Measurements from ENCODE around the gene PIN1. TPM values are rescaled to one million over a fixed set of nuclear protein-coding genes. Genes with fewer than 3 reads are reported as not detected.

PIN1 gene
- total and polyA plus RNA-seq, 10 of the 15 experiments (the other 5 are each of a cell fraction or from before 2014, with no cell fraction given) = 2.4 to 209 (median 71.5) TPM

DNA sequence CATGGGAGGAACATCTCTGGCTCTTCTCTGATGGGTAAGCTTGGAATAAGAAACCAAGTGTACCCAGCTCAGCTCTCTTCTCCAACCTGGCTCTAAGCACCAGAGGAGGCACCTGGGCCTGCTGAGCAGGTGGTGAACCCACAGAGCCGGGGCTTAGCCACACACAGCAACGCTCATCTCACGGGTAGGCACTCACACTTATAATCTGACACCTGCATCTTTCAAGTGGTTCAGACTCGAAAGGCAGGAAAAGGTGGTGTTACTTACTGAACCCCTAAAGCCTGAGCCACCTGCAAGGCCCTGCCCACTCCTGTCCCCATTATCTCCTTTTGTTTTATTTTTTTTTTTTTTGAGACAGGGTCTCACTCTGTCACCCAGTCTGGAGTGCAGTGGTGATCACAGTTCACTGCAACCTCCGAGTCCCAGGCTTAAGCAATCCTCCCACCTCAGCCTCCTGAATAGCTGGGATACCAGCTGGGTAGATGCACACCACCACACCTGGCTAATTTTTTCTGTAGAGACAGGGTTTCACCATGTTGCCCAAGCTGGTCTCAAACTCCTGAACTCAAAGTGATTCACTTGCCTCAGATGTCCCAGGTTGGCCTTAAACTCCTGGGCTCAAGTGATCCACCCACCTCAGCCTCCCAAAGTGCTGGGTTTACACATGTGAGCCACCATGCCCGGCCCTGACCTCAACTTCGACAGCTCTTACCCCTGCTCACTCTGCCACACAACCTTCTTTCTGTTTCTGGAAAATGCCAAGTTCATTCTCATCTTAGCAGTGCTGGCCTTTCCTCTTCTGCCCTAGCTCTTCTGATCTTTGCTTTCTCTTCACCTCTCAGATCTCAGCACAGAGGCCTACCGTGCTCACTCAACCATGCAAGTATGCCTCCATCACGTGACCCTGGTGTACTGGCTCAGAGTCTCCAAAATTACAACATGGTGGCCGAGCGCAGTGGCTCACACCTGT lies 26.0 kb upstream of the PIN1 start (continued):
- TF ChIP-seq, protein P1, sequence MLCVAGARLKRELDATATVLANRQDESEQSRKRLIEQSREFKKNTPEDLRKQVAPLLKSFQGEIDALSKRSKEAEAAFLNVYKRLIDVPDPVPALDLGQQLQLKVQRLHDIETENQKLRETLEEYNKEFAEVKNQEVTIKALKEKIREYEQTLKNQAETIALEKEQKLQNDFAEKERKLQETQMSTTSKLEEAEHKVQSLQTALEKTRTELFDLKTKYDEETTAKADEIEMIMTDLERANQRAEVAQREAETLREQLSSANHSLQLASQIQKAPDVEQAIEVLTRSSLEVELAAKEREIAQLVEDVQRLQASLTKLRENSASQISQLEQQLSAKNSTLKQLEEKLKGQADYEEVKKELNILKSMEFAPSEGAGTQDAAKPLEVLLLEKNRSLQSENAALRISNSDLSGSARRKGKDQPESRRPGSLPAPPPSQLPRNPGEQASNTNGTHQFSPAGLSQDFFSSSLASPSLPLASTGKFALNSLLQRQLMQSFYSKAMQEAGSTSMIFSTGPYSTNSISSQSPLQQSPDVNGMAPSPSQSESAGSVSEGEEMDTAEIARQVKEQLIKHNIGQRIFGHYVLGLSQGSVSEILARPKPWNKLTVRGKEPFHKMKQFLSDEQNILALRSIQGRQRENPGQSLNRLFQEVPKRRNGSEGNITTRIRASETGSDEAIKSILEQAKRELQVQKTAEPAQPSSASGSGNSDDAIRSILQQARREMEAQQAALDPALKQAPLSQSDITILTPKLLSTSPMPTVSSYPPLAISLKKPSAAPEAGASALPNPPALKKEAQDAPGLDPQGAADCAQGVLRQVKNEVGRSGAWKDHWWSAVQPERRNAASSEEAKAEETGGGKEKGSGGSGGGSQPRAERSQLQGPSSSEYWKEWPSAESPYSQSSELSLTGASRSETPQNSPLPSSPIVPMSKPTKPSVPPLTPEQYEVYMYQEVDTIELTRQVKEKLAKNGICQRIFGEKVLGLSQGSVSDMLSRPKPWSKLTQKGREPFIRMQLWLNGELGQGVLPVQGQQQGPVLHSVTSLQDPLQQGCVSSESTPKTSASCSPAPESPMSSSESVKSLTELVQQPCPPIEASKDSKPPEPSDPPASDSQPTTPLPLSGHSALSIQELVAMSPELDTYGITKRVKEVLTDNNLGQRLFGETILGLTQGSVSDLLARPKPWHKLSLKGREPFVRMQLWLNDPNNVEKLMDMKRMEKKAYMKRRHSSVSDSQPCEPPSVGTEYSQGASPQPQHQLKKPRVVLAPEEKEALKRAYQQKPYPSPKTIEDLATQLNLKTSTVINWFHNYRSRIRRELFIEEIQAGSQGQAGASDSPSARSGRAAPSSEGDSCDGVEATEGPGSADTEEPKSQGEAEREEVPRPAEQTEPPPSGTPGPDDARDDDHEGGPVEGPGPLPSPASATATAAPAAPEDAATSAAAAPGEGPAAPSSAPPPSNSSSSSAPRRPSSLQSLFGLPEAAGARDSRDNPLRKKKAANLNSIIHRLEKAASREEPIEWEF (IDR thresholded peaks at IDR 0.05; ENCODE audit: insufficient replicate concordance, low read depth, low read length) = no peak
- TF ChIP-seq, protein P2, sequence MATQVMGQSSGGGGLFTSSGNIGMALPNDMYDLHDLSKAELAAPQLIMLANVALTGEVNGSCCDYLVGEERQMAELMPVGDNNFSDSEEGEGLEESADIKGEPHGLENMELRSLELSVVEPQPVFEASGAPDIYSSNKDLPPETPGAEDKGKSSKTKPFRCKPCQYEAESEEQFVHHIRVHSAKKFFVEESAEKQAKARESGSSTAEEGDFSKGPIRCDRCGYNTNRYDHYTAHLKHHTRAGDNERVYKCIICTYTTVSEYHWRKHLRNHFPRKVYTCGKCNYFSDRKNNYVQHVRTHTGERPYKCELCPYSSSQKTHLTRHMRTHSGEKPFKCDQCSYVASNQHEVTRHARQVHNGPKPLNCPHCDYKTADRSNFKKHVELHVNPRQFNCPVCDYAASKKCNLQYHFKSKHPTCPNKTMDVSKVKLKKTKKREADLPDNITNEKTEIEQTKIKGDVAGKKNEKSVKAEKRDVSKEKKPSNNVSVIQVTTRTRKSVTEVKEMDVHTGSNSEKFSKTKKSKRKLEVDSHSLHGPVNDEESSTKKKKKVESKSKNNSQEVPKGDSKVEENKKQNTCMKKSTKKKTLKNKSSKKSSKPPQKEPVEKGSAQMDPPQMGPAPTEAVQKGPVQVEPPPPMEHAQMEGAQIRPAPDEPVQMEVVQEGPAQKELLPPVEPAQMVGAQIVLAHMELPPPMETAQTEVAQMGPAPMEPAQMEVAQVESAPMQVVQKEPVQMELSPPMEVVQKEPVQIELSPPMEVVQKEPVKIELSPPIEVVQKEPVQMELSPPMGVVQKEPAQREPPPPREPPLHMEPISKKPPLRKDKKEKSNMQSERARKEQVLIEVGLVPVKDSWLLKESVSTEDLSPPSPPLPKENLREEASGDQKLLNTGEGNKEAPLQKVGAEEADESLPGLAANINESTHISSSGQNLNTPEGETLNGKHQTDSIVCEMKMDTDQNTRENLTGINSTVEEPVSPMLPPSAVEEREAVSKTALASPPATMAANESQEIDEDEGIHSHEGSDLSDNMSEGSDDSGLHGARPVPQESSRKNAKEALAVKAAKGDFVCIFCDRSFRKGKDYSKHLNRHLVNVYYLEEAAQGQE (IDR thresholded peaks at IDR 0.05; ENCODE audit: low read depth, low read length) = no peak
- TF ChIP-seq, protein P3, sequence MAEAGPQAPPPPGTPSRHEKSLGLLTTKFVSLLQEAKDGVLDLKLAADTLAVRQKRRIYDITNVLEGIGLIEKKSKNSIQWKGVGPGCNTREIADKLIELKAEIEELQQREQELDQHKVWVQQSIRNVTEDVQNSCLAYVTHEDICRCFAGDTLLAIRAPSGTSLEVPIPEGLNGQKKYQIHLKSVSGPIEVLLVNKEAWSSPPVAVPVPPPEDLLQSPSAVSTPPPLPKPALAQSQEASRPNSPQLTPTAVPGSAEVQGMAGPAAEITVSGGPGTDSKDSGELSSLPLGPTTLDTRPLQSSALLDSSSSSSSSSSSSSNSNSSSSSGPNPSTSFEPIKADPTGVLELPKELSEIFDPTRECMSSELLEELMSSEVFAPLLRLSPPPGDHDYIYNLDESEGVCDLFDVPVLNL (IDR thresholded peaks at IDR 0.05; ENCODE audit: low read depth, low read length) = no peak
- TF ChIP-seq ZNF217 (IDR thresholded peaks at IDR 0.05) = no peak
